Measurements from ENCODE around the gene EVPL. TPM values are rescaled to one million over a fixed set of nuclear protein-coding genes. Genes with fewer than 3 reads are reported as not detected.

Gene EVPL
- total RNA-seq, 2 experiments from 2014 or later: 5.1 to 9.9 TPM

DNA sequence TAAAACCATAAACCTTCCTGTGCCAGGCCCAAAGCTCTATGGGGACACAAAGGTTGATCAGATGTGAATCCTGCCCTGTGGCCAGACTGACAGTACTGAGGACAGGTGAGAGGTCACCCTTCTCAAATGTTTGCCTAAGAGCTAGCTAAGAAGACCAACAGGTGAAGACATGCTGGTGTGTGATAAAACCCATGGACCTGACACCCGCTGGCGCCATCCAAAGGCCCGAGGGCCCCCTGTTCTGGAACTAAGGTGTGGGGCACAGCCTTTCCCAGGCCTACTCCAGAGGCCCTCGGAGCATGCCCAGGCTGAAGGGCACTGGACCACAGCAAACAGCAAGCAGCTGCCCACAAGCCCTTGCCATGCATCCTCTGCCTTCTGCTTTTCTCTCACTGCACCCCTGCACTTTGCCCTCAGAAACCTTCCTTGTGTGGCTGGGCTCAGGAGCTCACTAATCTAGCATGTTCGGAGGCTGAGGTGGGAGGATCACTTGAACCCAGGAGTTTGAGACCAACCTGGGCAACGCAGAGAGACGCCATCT, 31.7 kb downstream of the EVPL start:
- Histone ChIP-seq H3K4me2 (ENCODE audit: low read length) (no peak overlapping the region), H3K36me3 (ENCODE audit: insufficient read depth, low read length) (peaks cover 31% of the 10 kb centered on the region), H3K9me2 (ENCODE audit: insufficient read depth, low read length) (no peaks in the 10 kb centered on the region), H3K27ac (ENCODE audit: low read depth, low read length, poor library complexity, severe bottlenecking) (no peak overlapping the region), H4K20me1 (ENCODE audit: insufficient read depth, low read length) (no peaks in the 10 kb centered on the region), H3K9me3 (ENCODE audit: low read length) (no peaks in the 10 kb centered on the region), H3K4me3 (ENCODE audit: low read depth, low read length, poor library complexity, severe bottlenecking) (no peak overlapping the region), H3K79me2 (ENCODE audit: insufficient read depth, low read depth, low read length) (no peaks in the 10 kb centered on the region), H3K4me1 (ENCODE audit: insufficient read depth, low read length, poor library complexity, severe bottlenecking) (peaks cover 28% of the 10 kb centered on the region), H2AFZ (ENCODE audit: low read length) (no peak overlapping the region)
- ChIA-PET CTCF (ENCODE audit: unreplicated experiment) (no interaction called here), POLR2A (interaction anchor here (0.7 to 1.5 kb wide), 2 partner anchors 34 to 54 kb away, joined by 3 read pairs; no protein-coding TSS in a partner anchor)
- BruUV-seq (replicated peaks): no TSS peak
- intact Hi-C loops (cut with micrococcal nuclease; ENCODE audit: unreplicated experiment): no loop called here
- DNase-seq (ENCODE audit: low spot score): no peak
- no peak for TF ChIP-seq EZH2phosphoT487 (IDR thresholded peaks at IDR 0.05; ENCODE audit: borderline replicate concordance, low read depth, low read length)
- TF ChIP-seq, protein P1, sequence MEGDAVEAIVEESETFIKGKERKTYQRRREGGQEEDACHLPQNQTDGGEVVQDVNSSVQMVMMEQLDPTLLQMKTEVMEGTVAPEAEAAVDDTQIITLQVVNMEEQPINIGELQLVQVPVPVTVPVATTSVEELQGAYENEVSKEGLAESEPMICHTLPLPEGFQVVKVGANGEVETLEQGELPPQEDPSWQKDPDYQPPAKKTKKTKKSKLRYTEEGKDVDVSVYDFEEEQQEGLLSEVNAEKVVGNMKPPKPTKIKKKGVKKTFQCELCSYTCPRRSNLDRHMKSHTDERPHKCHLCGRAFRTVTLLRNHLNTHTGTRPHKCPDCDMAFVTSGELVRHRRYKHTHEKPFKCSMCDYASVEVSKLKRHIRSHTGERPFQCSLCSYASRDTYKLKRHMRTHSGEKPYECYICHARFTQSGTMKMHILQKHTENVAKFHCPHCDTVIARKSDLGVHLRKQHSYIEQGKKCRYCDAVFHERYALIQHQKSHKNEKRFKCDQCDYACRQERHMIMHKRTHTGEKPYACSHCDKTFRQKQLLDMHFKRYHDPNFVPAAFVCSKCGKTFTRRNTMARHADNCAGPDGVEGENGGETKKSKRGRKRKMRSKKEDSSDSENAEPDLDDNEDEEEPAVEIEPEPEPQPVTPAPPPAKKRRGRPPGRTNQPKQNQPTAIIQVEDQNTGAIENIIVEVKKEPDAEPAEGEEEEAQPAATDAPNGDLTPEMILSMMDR (conservative IDR thresholded peaks at IDR 0.05; ENCODE audit: low read length): no peak

DNA sequence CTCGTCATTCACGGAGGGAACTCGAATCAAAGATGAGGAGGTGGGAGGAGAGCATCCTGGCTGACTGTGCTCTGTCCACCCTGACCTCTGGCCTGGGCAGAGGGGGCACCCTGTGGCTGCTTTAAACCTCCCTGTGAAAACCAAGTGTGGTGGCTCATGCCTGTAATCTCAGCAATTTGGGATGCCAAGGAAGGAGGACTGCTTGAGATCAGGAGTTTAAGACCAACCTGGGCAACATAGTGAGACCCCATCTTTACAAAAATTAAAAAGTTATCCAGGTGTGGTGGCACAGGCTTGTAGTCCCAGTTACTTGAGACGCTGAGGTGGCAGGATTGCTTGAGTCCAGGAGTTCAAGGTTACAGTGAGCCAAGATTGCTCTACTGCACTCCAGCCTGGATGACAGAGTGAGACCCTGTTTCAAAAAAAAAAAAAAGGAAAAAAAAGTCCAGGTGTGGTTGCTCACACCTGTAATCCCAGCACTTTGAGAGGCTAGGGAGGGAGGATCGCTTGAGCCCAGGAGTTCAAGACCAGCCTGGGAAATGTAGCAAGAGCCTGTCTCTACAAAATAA, 32.2 kb downstream of the EVPL start:
- no peak overlapping the region for H3K4me3 ChIP-seq (ENCODE audit: low read depth, low read length, poor library complexity, severe bottlenecking)
- H3K4me1 ChIP-seq (ENCODE audit: insufficient read depth, low read length, poor library complexity, severe bottlenecking): peaks cover 23% of the 10 kb centered on the region
- peaks cover 31% of the 10 kb centered on the region for H3K36me3 ChIP-seq (ENCODE audit: insufficient read depth, low read length)
- TF ChIP-seq EZH2phosphoT487 (IDR thresholded peaks at IDR 0.05; ENCODE audit: borderline replicate concordance, low read depth, low read length): no peak
- TF ChIP-seq, protein P1 (conservative IDR thresholded peaks at IDR 0.05; ENCODE audit: low read length): no peak
- intact Hi-C loops (cut with micrococcal nuclease; ENCODE audit: unreplicated experiment): no loop called here
- ChIA-PET CTCF (ENCODE audit: unreplicated experiment) (no interaction called here), POLR2A (interaction anchor here (0.6 to 1.5 kb wide), 3 partner anchors 34 to 85 kb away, joined by 3 read pairs; no protein-coding TSS in a partner anchor)
- no peaks in the 10 kb centered on the region for H3K79me2 ChIP-seq (ENCODE audit: insufficient read depth, low read depth, low read length)
- no peak overlapping the region for H2AFZ ChIP-seq (ENCODE audit: low read length)
- DNase-seq (ENCODE audit: low spot score): no peak
- H3K9me2 ChIP-seq (ENCODE audit: insufficient read depth, low read length): no peaks in the 10 kb centered on the region
- no TSS peak for BruUV-seq (replicated peaks)
- no peak overlapping the region for H3K27ac ChIP-seq (ENCODE audit: low read depth, low read length, poor library complexity, severe bottlenecking)
- H3K4me2 ChIP-seq (ENCODE audit: low read length): no peak overlapping the region
- H4K20me1 ChIP-seq (ENCODE audit: insufficient read depth, low read length): no peaks in the 10 kb centered on the region
- no peaks in the 10 kb centered on the region for H3K9me3 ChIP-seq (ENCODE audit: low read length)

DNA sequence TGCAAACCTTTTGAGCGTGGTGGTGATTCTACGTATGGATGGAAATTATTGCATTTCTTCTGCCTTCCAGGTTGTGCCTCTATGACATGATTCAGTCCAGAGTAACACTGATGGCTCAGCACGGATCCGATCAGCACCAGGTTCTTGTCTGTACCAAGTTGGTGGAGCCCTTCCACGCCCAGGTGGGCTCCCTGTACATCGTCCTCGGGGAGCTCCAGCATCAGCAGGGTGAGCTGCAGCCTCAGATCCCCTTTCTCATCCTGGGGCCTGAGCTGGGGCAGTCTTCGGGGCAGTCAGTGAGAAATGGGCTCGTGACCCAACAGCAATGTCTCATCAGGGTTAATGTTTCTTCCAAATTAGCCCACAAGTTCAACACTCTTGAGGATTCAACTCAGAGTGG, 35.7 kb downstream of the EVPL start:
- H3K27ac ChIP-seq (ENCODE audit: low read depth, low read length, poor library complexity, severe bottlenecking): peak overlapping the region; percentile 48
- no TSS peak for BruUV-seq (replicated peaks)
- intact Hi-C loops (cut with micrococcal nuclease; ENCODE audit: unreplicated experiment): no loop called here
- no peak for TF ChIP-seq EZH2phosphoT487 (IDR thresholded peaks at IDR 0.05; ENCODE audit: borderline replicate concordance, low read depth, low read length)
- TF ChIP-seq, protein P1 (conservative IDR thresholded peaks at IDR 0.05; ENCODE audit: low read length): no peak
- no peak for DNase-seq (ENCODE audit: low spot score)
- no peaks in the 10 kb centered on the region for H4K20me1 ChIP-seq (ENCODE audit: insufficient read depth, low read length)
- ChIA-PET POLR2A (interaction anchor here (0.6 to 1.3 kb wide), 7 partner anchors 10 to 306 kb away, joined by 3 to 8 read pairs (median 4); no protein-coding TSS in a partner anchor), CTCF (ENCODE audit: unreplicated experiment) (no interaction called here)
- H3K9me3 ChIP-seq (ENCODE audit: low read length): no peaks in the 10 kb centered on the region
- no peak overlapping the region for H2AFZ ChIP-seq (ENCODE audit: low read length)
- peaks cover 11% of the 10 kb centered on the region for H3K4me1 ChIP-seq (ENCODE audit: insufficient read depth, low read length, poor library complexity, severe bottlenecking)
- H3K4me3 ChIP-seq (ENCODE audit: low read depth, low read length, poor library complexity, severe bottlenecking): no peak overlapping the region
- no peaks in the 10 kb centered on the region for H3K9me2 ChIP-seq (ENCODE audit: insufficient read depth, low read length)
- no peaks in the 10 kb centered on the region for H3K79me2 ChIP-seq (ENCODE audit: insufficient read depth, low read depth, low read length)
- peaks cover 34% of the 10 kb centered on the region for H3K36me3 ChIP-seq (ENCODE audit: insufficient read depth, low read length)
- no peak overlapping the region for H3K4me2 ChIP-seq (ENCODE audit: low read length)

Data from OCI-LY7 (cell line).